ENCODE results near the gene LRRC34. TPM values are rescaled to one million over a fixed set of nuclear protein-coding genes. Genes with fewer than 3 reads are reported as not detected.

LRRC34 gene
- total and polyA plus RNA-seq, 2 experiments from 2014 or later, result 0.50 to 0.97 TPM

DNA sequence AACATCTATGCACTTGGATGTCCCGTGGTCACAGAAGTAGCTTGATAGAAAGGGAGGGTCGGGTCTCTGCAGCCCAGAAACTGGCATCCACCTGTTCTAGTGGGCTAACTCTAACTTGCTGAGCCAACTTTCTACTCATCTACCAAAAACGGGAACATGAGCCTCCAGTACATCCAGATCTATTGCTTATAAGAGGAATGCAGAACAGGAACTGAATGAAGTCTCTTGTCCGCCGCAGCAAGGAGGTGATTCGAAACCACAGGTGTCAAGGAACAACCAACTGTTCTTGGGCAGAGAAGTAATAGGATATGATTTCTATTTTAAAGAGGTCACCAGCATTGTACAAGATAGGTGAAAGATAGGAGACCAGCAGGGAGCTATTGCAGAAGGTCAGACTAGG is 65.8 kb downstream of the LRRC34 start:
- Histone ChIP-seq H3K9me3 (ENCODE audit: low read depth) (no peaks in the 10 kb centered on the region), H3K27me3 (no peaks in the 10 kb centered on the region), H4K20me1 (ENCODE audit: insufficient read depth, poor library complexity, severe bottlenecking) (no peaks in the 10 kb centered on the region), H3K4me3 (no peak overlapping the region), H3K36me3 (replicated peaks; ENCODE audit: insufficient read depth, low read depth) (no peaks in the 10 kb centered on the region), H3K4me2 (no peak overlapping the region), H3K4me1 (ENCODE audit: insufficient read depth) (no peaks in the 10 kb centered on the region), H3K9me2 (replicated peaks; ENCODE audit: insufficient read depth) (no peaks in the 10 kb centered on the region), H3K27ac (no peak overlapping the region), H2AFZ (no peak overlapping the region), H3K79me2 (no peaks in the 10 kb centered on the region)
- DNase-seq (ENCODE audit: low spot score), result no peak
- 72% methylated on average over 6 of the region's 6 CpGs for WGBS (ENCODE audit: low lambda C conversion rate, missing lambda C conversion rate)
- no peak for TF ChIP-seq EZH2phosphoT487 (IDR thresholded peaks at IDR 0.05; ENCODE audit: low read depth, severe bottlenecking, unreplicated experiment)
- no peak for TF ChIP-seq EZH2 (IDR thresholded peaks at IDR 0.05; ENCODE audit: borderline replicate concordance)
- TF ChIP-seq, protein P1, sequence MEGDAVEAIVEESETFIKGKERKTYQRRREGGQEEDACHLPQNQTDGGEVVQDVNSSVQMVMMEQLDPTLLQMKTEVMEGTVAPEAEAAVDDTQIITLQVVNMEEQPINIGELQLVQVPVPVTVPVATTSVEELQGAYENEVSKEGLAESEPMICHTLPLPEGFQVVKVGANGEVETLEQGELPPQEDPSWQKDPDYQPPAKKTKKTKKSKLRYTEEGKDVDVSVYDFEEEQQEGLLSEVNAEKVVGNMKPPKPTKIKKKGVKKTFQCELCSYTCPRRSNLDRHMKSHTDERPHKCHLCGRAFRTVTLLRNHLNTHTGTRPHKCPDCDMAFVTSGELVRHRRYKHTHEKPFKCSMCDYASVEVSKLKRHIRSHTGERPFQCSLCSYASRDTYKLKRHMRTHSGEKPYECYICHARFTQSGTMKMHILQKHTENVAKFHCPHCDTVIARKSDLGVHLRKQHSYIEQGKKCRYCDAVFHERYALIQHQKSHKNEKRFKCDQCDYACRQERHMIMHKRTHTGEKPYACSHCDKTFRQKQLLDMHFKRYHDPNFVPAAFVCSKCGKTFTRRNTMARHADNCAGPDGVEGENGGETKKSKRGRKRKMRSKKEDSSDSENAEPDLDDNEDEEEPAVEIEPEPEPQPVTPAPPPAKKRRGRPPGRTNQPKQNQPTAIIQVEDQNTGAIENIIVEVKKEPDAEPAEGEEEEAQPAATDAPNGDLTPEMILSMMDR (IDR thresholded peaks at IDR 0.05; ENCODE audit: poor library complexity), result no peak

GRCh38 chr3:169744366-169745054 is 68.2 kb downstream of the LRRC34 start:
- H3K27me3 ChIP-seq, result no peaks in the 10 kb centered on the region

More at GRCh38 chr3:169744366-169745054, 68.2 kb downstream of the LRRC34 start:
- Histone ChIP-seq H3K4me2 (no peak overlapping the region), H3K79me2 (no peaks in the 10 kb centered on the region), H3K4me1 (ENCODE audit: insufficient read depth) (no peaks in the 10 kb centered on the region), H3K36me3 (replicated peaks; ENCODE audit: insufficient read depth, low read depth) (no peaks in the 10 kb centered on the region), H2AFZ (no peak overlapping the region), H3K9me2 (replicated peaks; ENCODE audit: insufficient read depth) (no peaks in the 10 kb centered on the region), H3K4me3 (no peak overlapping the region), H3K27ac (no peak overlapping the region), H3K9me3 (ENCODE audit: low read depth) (no peaks in the 10 kb centered on the region), H4K20me1 (ENCODE audit: insufficient read depth, poor library complexity, severe bottlenecking) (no peaks in the 10 kb centered on the region)
- no peak for DNase-seq (ENCODE audit: low spot score)
- 54% methylated on average over 1 of the region's 1 CpG for WGBS (ENCODE audit: low lambda C conversion rate, missing lambda C conversion rate)
- TF ChIP-seq, protein P1 (IDR thresholded peaks at IDR 0.05; ENCODE audit: poor library complexity), result peak; percentile 60
- no peak for TF ChIP-seq EZH2 (IDR thresholded peaks at IDR 0.05; ENCODE audit: borderline replicate concordance)

Other genes with a start within 250 kb of the LRRC34 start
- gene MECOM, start 149.2 kb downstream of the LRRC34 start, total RNA-seq, result 40.9 and 48.8 TPM in 2 replicates
- 11.1 and 11.4 TPM in 2 replicates for gene MECOM, start 149.2 kb downstream of the LRRC34 start, polyA plus RNA-seq
- 216 and 475 TPM in 2 replicates for gene TERC, start 47.8 kb downstream of the LRRC34 start, total RNA-seq
- gene TERC, start 47.8 kb downstream of the LRRC34 start, polyA plus RNA-seq, result 0.49 and 2.0 TPM in 2 replicates
- gene ACTRT3, start 43.3 kb downstream of the LRRC34 start, total RNA-seq, result 8.3 and 8.7 TPM in 2 replicates
- 6.9 and 7.3 TPM in 2 replicates for gene ACTRT3, start 43.3 kb downstream of the LRRC34 start, polyA plus RNA-seq
- 19.7 and 23.4 TPM in 2 replicates for gene MYNN, start 39.5 kb downstream of the LRRC34 start, total RNA-seq
- gene MYNN, start 39.5 kb downstream of the LRRC34 start, polyA plus RNA-seq, result 6.8 and 9.0 TPM in 2 replicates
- not detected in 2 replicates for gene LRRIQ4, start within 50 bp of the LRRC34 start, total RNA-seq
- gene LRRIQ4, start within 50 bp of the LRRC34 start, polyA plus RNA-seq, result not detected in 2 replicates
- gene LRRC31, start 57.0 kb upstream of the LRRC34 start, total RNA-seq, result 6.1 and 6.5 TPM in 2 replicates
- 1.1 and 1.4 TPM in 2 replicates for gene LRRC31, start 57.0 kb upstream of the LRRC34 start, polyA plus RNA-seq
- gene SAMD7, start 98.7 kb upstream of the LRRC34 start, total RNA-seq, result not detected in 2 replicates
- not detected in 2 replicates for gene SAMD7, start 98.7 kb upstream of the LRRC34 start, polyA plus RNA-seq
- 45.4 and 48.7 TPM in 2 replicates for gene SEC62, start 153.9 kb upstream of the LRRC34 start, total RNA-seq
- gene SEC62, start 153.9 kb upstream of the LRRC34 start, polyA plus RNA-seq, result 138 and 147 TPM in 2 replicates
- gene GPR160, start 225.1 kb upstream of the LRRC34 start, total RNA-seq, result 87.9 and 96.2 TPM in 2 replicates
- 39.8 and 52.2 TPM in 2 replicates for gene GPR160, start 225.1 kb upstream of the LRRC34 start, polyA plus RNA-seq